ENCODE data around the gene NR3C1.

The NR3C1 gene

GRCh38 chr5:143228597-143229293 lies 174.7 kb downstream of the NR3C1 start:
- DNase-seq, result no peak

Measured in activated T-cell treated with anti-CD3 and anti-CD28 coated beads for 4 hours (primary cell).